ENCODE data around the gene MAGI2. TPM values are rescaled to one million over a fixed set of nuclear protein-coding genes. Genes with fewer than 3 reads are reported as not detected.

Gene MAGI2
- total and polyA plus RNA-seq, 2 experiments from 2014 or later = 3.5 to 4.1 TPM

DNA sequence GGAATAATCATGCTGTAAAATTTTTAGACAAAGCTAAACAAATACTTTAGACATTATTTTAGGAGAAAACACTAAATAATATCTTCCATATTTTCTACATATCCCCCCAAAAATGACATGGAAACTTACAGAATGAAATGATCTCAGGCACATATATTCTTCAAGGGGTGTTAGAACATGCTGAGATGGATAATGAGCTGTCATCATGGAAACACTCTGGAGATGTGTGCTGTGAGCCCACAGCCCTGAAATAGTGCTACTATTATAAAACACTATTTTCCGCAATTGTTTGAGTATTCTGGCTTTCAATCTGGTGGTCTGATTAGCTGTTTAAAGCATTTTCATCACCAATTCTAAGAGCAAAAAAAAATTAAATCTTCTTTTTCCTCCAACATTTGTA is 1269.2 kb downstream of the MAGI2 start:
- Histone ChIP-seq H3K4me1 (ENCODE audit: insufficient read depth) (peaks cover under 1% of the 10 kb centered on the region; the same call in 1 of the 2 replicates), H3K9ac (no peak overlapping the region), H3K36me3 (ENCODE audit: low read depth) (no peaks in the 10 kb centered on the region), H3K79me2 (ENCODE audit: insufficient read depth) (no peaks in the 10 kb centered on the region), H3K9me3 (ENCODE audit: low read depth) (no peaks in the 10 kb centered on the region), H3K27me3 (replicated peaks; ENCODE audit: insufficient read depth) (no peaks in the 10 kb centered on the region), H4K20me1 (ENCODE audit: insufficient read depth) (no peaks in the 10 kb centered on the region), H3K9me2 (ENCODE audit: insufficient read depth) (no peaks in the 10 kb centered on the region), H3K27ac (no peak overlapping the region), H3F3A (ENCODE audit: insufficient read depth) (no peaks in the 10 kb centered on the region), H3K4me3 (no peak overlapping the region), H3K4me2 (ENCODE audit: unreplicated experiment) (no peak overlapping the region), H2AFZ (no peak overlapping the region)
- 97 to 100% methylated on average over 1 of the region's 1 CpG for WGBS, 2 experiments (ENCODE audit: low coverage in 1 of 2, low lambda C conversion rate in 2 of 2, missing lambda C conversion rate in 2 of 2)
- no peak for TF ChIP-seq EZH2 (IDR thresholded peaks at IDR 0.05; ENCODE audit: insufficient read depth, poor library complexity, severe bottlenecking)
- in situ Hi-C loops (cut with MboI) = no loop called here
- no peak for DNase-seq

DNA sequence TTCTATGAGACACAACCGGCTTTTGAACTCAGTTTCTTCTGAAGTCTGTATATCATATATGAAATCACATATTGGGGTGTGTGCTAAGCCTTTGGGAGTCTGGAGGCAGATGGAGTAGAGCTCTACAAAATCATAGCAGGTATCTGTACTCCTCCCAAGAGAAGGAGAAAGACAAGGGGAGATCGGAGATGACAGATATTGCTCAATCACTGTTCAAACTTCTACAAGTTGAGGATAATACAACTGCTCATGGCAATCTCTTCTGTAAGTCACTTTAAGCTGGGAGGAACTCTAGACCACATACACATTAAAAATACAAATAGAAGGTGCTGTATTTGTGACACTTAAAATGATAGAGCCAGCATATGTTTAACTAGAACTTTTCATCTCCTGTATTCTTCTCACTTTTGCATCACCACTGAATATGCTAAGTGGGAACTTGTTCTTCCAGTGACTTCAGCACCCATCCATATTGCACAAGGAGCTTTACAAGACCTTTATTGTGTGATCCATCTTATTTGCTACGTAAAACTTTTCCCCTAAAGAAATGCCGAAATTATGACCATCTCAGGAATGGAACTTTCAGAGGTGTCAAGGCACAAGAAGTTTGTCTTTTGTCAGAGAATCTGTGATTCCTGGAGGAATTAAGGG is 1273.5 kb downstream of the MAGI2 start:
- Histone ChIP-seq H3K9ac (no peak overlapping the region), H3K36me3 (ENCODE audit: low read depth) (no peaks in the 10 kb centered on the region), H3K27ac (no peak overlapping the region), H3K4me3 (no peak overlapping the region), H3K4me2 (ENCODE audit: unreplicated experiment) (no peak overlapping the region), H3K9me3 (ENCODE audit: low read depth) (no peaks in the 10 kb centered on the region), H4K20me1 (ENCODE audit: insufficient read depth) (no peaks in the 10 kb centered on the region), H2AFZ (no peak overlapping the region), H3K79me2 (ENCODE audit: insufficient read depth) (no peaks in the 10 kb centered on the region), H3K9me2 (ENCODE audit: insufficient read depth) (no peaks in the 10 kb centered on the region), H3K4me1 (ENCODE audit: insufficient read depth) (peaks cover 23% of the 10 kb centered on the region), H3F3A (ENCODE audit: insufficient read depth) (no peaks in the 10 kb centered on the region), H3K27me3 (replicated peaks; ENCODE audit: insufficient read depth) (no peaks in the 10 kb centered on the region)
- TF ChIP-seq EZH2 (IDR thresholded peaks at IDR 0.05; ENCODE audit: insufficient read depth, poor library complexity, severe bottlenecking) = no peak
- TF ChIP-seq EZH2phosphoT487 (IDR thresholded peaks at IDR 0.05; ENCODE audit: insufficient read depth, low read depth) = no peak
- no peak for DNase-seq
- WGBS, 2 experiments (ENCODE audit: low coverage in 1 of 2, low lambda C conversion rate in 2 of 2, missing lambda C conversion rate in 2 of 2) = 99% methylated on average over 4 of the region's 4 CpGs
- in situ Hi-C loops (cut with MboI) = no loop called here

DNA sequence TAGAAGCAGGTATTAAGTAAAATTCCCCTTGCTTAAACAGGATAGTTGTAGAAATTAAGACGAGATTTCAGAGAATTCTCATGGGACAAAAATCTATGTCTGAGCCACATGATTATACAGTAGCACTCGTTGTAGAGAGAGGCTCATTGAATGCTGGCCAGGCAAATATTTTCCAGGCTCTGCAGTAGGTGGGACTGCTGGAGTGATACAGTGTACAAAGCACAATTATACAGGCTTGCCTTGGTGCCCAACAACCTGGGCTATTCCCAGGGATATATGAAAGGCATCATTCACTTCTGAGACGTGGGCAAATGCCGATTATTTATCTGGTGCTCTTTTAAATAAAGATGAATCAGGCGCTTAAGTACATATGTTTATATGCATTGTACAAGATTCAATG is 1274.3 kb downstream of the MAGI2 start:
- H3K9me2 ChIP-seq (ENCODE audit: insufficient read depth) = no peaks in the 10 kb centered on the region
- 74 to 77% methylated on average over 5 of the region's 5 CpGs for WGBS, 2 experiments (ENCODE audit: low coverage in 1 of 2, low lambda C conversion rate in 2 of 2, missing lambda C conversion rate in 2 of 2)
- H3K4me1 ChIP-seq (ENCODE audit: insufficient read depth) = peaks cover 23% of the 10 kb centered on the region
- no peaks in the 10 kb centered on the region for H3K27me3 ChIP-seq (replicated peaks; ENCODE audit: insufficient read depth)
- H3K27ac ChIP-seq = no peak overlapping the region
- in situ Hi-C loops (cut with MboI) = no loop called here
- DNase-seq = no peak
- no peak overlapping the region for H3K9ac ChIP-seq
- H3K4me2 ChIP-seq (ENCODE audit: unreplicated experiment) = no peak overlapping the region
- TF ChIP-seq EZH2phosphoT487 (IDR thresholded peaks at IDR 0.05; ENCODE audit: insufficient read depth, low read depth) (no peak), EZH2 (IDR thresholded peaks at IDR 0.05; ENCODE audit: insufficient read depth, poor library complexity, severe bottlenecking) (no peak)
- no peaks in the 10 kb centered on the region for H3F3A ChIP-seq (ENCODE audit: insufficient read depth)
- no peak overlapping the region for H2AFZ ChIP-seq
- H3K36me3 ChIP-seq (ENCODE audit: low read depth) = no peaks in the 10 kb centered on the region
- no peaks in the 10 kb centered on the region for H3K79me2 ChIP-seq (ENCODE audit: insufficient read depth)
- no peak overlapping the region for H3K4me3 ChIP-seq
- no peaks in the 10 kb centered on the region for H3K9me3 ChIP-seq (ENCODE audit: low read depth)
- no peaks in the 10 kb centered on the region for H4K20me1 ChIP-seq (ENCODE audit: insufficient read depth)

DNA sequence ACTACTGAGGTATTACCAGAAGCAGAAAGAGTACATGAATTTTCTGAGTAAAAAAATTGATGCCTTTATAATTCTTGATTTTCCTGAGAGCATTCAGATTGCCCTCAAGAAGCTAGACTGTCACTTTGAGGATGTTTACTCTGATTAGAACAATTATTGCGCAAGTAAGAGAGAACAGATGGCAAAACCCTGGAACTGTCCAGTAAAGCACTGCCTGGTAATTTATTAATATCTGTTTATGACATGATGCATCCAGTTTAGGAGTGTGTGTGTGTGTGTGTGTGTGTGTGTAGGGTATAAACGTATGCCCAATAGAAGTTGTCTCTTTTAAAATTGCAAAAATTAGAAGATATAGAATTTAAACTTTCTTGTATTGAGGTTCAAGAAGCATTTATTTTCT is 1275.1 kb downstream of the MAGI2 start:
- no peaks in the 10 kb centered on the region for H3K27me3 ChIP-seq (replicated peaks; ENCODE audit: insufficient read depth)
- no peak overlapping the region for H3K4me3 ChIP-seq
- peaks cover 23% of the 10 kb centered on the region for H3K4me1 ChIP-seq (ENCODE audit: insufficient read depth)
- H3K4me2 ChIP-seq (ENCODE audit: unreplicated experiment) = no peak overlapping the region
- no peak overlapping the region for H3K27ac ChIP-seq
- no peaks in the 10 kb centered on the region for H4K20me1 ChIP-seq (ENCODE audit: insufficient read depth)
- no peak overlapping the region for H2AFZ ChIP-seq
- TF ChIP-seq EZH2phosphoT487 (IDR thresholded peaks at IDR 0.05; ENCODE audit: insufficient read depth, low read depth) (no peak), EZH2 (IDR thresholded peaks at IDR 0.05; ENCODE audit: insufficient read depth, poor library complexity, severe bottlenecking) (no peak)
- no peaks in the 10 kb centered on the region for H3K79me2 ChIP-seq (ENCODE audit: insufficient read depth)
- H3K36me3 ChIP-seq (ENCODE audit: low read depth) = no peaks in the 10 kb centered on the region
- H3K9me2 ChIP-seq (ENCODE audit: insufficient read depth) = no peaks in the 10 kb centered on the region
- in situ Hi-C loops (cut with MboI) = no loop called here
- DNase-seq = peak; percentile 46
- no peaks in the 10 kb centered on the region for H3K9me3 ChIP-seq (ENCODE audit: low read depth)
- no peak overlapping the region for H3K9ac ChIP-seq
- WGBS, 2 experiments (ENCODE audit: low coverage in 1 of 2, low lambda C conversion rate in 2 of 2, missing lambda C conversion rate in 2 of 2) = 31 to 38% methylated on average over 2 of the region's 2 CpGs
- no peaks in the 10 kb centered on the region for H3F3A ChIP-seq (ENCODE audit: insufficient read depth)

DNA sequence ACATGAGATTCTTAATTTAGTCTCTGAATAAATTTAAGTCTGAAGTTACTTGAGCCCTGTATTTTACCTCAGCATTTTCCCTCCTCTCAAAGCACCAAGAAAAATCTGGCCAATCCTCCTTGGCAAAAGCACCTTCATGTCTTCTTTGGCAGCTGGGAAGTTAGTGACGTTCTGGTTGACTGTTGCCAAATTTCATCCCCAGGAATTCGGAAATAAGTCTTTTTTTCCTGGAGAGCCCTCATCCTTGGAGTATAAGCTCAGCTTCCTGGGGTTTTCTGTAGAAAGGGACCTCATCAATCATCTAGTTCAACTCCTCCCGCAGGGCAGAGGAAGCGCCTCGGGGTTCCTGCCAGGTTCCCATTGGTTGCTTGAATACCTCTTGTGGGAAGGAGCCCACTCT is 1277.3 kb downstream of the MAGI2 start:
- in situ Hi-C loops (cut with MboI) = no loop called here
- peak; percentile 49 for DNase-seq

More for the DNA sequence above, 1277.3 kb downstream of the MAGI2 start:
- Histone ChIP-seq H3K4me3 (no peak overlapping the region), H3K36me3 (ENCODE audit: low read depth) (no peaks in the 10 kb centered on the region), H2AFZ (no peak overlapping the region), H3K79me2 (ENCODE audit: insufficient read depth) (no peaks in the 10 kb centered on the region), H3K4me1 (ENCODE audit: insufficient read depth) (peaks cover 30% of the 10 kb centered on the region), H3F3A (ENCODE audit: insufficient read depth) (no peaks in the 10 kb centered on the region), H3K9me3 (ENCODE audit: low read depth) (no peaks in the 10 kb centered on the region), H3K9me2 (ENCODE audit: insufficient read depth) (no peaks in the 10 kb centered on the region), H3K27ac (no peak overlapping the region), H3K4me2 (ENCODE audit: unreplicated experiment) (no peak overlapping the region), H3K9ac (no peak overlapping the region), H3K27me3 (replicated peaks; ENCODE audit: insufficient read depth) (no peaks in the 10 kb centered on the region), H4K20me1 (ENCODE audit: insufficient read depth) (no peaks in the 10 kb centered on the region)
- TF ChIP-seq EZH2 (IDR thresholded peaks at IDR 0.05; ENCODE audit: insufficient read depth, poor library complexity, severe bottlenecking) = no peak
- TF ChIP-seq EZH2phosphoT487 (IDR thresholded peaks at IDR 0.05; ENCODE audit: insufficient read depth, low read depth) = no peak
- 9 to 12% methylated on average over 5 of the region's 5 CpGs for WGBS, 2 experiments (ENCODE audit: low coverage in 1 of 2, low lambda C conversion rate in 2 of 2, missing lambda C conversion rate in 2 of 2)
